GM06990 (cell line): ENCODE measurements around the gene SEH1L.

Source experiments
- DNase-seq: peaks from one replicate; pipeline ENCODE4 v3.0.0-alpha.2; 2011; ENCODE audit not compliant: insufficient read length; ENCODE audit errors: extremely low read depth
- H3K27me3 ChIP-seq: replicated peaks from 2 replicates; pipeline ENCODE4 v1.6.0; 2011; ENCODE audit warnings: low read length; ENCODE audit not compliant: control insufficient read depth, insufficient read depth
- H3K36me3 ChIP-seq: 2 replicates; pipeline ENCODE4 v1.5.1; 2011; ENCODE audit warnings: low read length; ENCODE audit not compliant: control insufficient read depth, insufficient read depth
- H3K4me3 ChIP-seq: replicated peaks from 2 replicates; pipeline ENCODE4 v1.5.1; 2011; ENCODE audit warnings: low read depth, mild to moderate bottlenecking, control low read depth, low read length
- TF ChIP-seq, protein P1 (sequence below): IDR thresholded peaks from 2 replicates; pipeline ENCODE4 v1.5.1; 2011; ENCODE audit warnings: low read length, control low read depth, mild to moderate bottlenecking, inconsistent platforms; ENCODE audit not compliant: insufficient read depth, poor library complexity, severe bottlenecking

The SEH1L gene

DNA sequence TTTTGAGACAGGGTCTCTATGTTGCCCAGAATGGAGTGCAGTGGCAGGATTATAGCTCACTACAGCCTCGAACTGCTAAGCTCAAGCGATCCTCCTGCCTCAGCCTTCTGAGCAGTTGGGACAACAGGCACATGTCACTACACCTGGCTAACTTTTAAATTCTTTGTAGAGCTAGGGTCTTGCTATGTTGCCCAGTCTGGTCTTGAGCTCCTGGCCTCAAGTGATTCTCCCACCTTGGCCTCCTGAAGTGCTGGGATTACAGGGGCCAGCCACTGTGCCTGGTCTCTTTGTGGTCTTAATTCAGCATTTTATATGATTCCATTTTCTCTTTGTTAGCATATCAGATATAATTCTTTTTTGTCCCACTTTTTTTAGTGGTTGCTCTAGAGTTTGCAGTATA is 77.4 kb downstream of the SEH1L start:
- H3K27me3 ChIP-seq, result no peaks in the 10 kb centered on the region
- H3K36me3 ChIP-seq, result peaks cover 5% of the 10 kb centered on the region
- no peak overlapping the region for H3K4me3 ChIP-seq
- DNase-seq, result no peak
- TF ChIP-seq, protein P1, sequence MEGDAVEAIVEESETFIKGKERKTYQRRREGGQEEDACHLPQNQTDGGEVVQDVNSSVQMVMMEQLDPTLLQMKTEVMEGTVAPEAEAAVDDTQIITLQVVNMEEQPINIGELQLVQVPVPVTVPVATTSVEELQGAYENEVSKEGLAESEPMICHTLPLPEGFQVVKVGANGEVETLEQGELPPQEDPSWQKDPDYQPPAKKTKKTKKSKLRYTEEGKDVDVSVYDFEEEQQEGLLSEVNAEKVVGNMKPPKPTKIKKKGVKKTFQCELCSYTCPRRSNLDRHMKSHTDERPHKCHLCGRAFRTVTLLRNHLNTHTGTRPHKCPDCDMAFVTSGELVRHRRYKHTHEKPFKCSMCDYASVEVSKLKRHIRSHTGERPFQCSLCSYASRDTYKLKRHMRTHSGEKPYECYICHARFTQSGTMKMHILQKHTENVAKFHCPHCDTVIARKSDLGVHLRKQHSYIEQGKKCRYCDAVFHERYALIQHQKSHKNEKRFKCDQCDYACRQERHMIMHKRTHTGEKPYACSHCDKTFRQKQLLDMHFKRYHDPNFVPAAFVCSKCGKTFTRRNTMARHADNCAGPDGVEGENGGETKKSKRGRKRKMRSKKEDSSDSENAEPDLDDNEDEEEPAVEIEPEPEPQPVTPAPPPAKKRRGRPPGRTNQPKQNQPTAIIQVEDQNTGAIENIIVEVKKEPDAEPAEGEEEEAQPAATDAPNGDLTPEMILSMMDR, result no peak

DNA sequence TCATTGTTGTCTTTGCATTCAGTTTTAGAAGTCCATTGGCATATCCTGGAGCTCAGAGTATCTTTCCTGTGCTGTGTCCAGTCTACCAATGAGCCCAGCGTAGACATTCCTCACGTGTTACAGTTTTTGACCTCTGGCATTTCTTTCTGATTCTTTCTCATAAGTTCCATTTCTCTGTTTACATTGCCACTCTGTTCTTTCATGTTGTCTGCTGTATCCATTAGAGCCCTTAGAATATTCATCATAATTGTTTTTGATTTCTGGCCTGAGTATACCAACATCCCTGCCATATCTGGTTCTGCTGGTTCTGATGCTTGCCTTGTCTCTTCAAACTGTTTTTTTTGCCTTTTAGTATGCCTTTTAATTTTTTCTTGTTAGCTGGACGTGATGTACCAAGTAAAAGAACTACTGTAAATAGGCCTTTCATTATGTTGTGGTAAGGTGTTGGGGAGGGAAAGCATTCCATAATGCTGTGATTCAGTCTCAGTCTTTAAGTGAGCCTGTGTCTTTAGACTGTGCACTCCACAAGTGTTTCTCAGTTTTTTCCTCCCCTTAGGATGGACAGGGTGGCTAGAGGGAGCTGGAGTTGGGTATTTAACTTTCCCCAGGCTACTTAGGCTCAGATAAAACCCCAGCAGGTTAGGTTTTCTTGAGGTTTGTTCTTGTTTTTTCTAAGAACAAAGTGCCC is 78.9 kb downstream of the SEH1L start:
- no peaks in the 10 kb centered on the region for H3K27me3 ChIP-seq
- TF ChIP-seq, protein P1, result no peak
- no peak overlapping the region for H3K4me3 ChIP-seq
- DNase-seq, result no peak
- peaks cover 8% of the 10 kb centered on the region for H3K36me3 ChIP-seq

DNA sequence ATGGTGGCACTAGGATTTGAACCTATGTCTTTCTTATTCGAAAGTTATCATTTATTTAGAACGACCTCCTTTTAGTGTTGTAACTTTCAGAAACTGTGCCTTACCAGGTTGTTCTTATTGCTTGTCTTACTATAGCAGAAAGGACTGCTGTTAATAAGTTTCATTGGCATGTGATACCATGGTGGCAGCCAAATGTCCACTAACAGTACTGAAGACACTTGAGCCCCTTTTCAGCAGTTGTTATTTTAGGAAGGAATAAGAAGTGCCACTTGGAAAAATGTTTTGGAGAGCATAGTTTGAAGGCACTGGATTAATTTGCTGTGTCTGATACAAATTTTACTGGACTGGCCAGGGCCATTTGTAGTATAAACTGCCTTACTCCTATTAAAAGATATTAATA is 81.1 kb downstream of the SEH1L start:
- peaks cover 15% of the 10 kb centered on the region for H3K36me3 ChIP-seq
- no peak for DNase-seq
- H3K27me3 ChIP-seq, result no peaks in the 10 kb centered on the region
- TF ChIP-seq, protein P1, result no peak
- H3K4me3 ChIP-seq, result no peak overlapping the region

DNA sequence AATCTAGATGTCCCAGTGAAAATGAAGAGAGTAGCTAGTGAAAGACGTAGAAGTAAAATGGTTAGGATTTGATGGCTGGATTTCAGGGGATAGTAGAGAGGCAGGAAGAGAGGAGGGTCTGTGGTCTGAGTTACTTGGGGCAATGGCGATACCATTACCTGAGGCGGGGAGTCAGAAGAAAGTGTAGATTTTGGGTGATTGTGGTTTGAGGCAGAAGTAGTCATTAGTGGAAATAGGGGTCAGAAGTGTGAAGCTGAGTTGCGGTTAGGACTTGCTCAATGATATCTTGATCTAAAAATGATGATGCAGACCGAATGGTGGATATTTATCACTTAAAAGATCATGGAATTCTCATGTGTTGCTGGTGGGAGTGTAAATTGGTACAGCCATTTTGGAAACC is 84.4 kb downstream of the SEH1L start:
- DNase-seq, result no peak
- Histone ChIP-seq H3K27me3 (no peaks in the 10 kb centered on the region), H3K36me3 (peaks cover 20% of the 10 kb centered on the region), H3K4me3 (no peak overlapping the region)
- TF ChIP-seq, protein P1, result no peak

DNA sequence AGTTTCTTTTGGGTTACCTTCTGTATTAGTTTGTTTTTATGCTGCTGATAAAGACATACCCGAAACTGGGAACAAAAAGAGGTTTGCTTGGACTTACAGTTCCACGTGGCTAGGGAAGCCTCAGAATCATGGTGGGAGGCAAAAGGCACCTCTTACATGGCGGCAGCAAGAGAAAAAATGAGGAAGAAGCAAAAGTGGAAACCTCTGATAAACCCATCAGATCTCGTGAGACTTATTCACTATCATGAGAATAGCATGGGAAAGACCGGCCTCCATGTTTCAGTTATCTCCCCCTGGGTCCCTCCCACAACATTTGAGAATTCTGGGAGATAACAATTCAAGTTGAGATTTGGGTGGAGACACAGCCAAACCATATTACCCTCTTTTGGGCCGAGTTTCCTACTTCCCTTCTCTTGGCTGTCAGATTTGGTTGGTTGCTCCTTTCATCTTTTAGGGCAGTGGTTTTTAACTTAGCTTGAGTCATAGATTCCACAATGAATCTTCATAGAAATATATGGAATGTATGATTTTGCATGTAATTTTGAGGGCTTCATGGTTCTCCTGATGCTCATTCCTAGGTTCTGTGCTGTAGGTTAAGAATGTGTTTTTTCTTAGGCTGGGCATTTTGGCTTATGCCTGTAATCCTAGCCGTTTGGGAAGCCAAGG is 87.6 kb downstream of the SEH1L start:
- Histone ChIP-seq H3K36me3 (peaks cover 21% of the 10 kb centered on the region), H3K4me3 (no peak overlapping the region), H3K27me3 (no peaks in the 10 kb centered on the region)
- TF ChIP-seq, protein P1, result no peak
- no peak for DNase-seq
